HT-29 (cell line): ENCODE data around the gene CCDC190. TPM values are rescaled to one million over a fixed set of nuclear protein-coding genes. Genes with fewer than 3 reads are reported as not detected.
"Not testable (repeated sequence)": the region's sequence is repeated elsewhere in the genome, so short reads cannot be mapped to it uniquely, and the experiment has no call there.

Experiments
- DNase-seq: peaks from one replicate; pipeline ENCODE4 v3.0.0-alpha.2; 2015; ENCODE audit warnings: low spot score
- total RNA-seq: library from RNA; depleted of rRNA; stranded (reverse); fragments of >200 nt; shearing (Covaris generic); gene quantifications from 2 replicates; pipeline ENCODE4 v1.2.3, GENCODE V29; 2014; rRNA removed

Gene CCDC190
- total RNA-seq, 1 experiment from 2014 or later = not detected

DNA sequence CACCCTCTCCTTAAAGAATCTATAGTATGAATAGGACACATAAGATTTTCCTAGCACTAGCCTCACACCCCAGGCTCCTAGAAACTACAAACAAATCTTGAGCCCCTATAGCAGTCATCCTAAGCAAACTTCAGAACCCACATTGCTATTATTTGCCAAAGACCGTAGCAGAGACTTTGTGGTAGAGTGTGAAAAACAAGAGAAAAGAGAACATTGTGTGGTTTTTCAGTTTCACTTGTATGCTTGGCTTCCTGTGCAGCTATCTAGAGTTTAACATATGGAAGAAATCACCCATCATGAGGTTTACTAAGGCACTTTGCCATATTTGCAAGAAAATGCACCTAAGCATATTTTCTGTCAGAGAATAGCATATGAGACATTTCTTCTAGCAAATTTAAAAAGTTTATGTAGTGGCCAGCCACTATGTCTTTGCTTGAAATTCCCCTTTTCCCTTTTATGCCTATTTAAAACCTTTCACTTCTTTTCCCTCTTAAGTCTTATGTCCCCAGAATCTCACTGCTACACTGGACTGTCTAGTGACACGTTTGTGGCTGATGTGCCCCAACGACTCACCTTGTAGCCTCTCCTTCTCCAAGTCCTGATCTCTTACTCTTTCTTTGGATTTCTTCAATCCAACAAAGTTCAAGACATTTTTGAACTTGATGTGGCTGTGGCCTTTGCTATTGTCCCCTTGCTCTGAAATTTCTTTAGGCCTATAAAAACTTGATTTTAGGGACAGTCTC is 25.6 kb downstream of the CCDC190 start:
- no peak for DNase-seq

DNA sequence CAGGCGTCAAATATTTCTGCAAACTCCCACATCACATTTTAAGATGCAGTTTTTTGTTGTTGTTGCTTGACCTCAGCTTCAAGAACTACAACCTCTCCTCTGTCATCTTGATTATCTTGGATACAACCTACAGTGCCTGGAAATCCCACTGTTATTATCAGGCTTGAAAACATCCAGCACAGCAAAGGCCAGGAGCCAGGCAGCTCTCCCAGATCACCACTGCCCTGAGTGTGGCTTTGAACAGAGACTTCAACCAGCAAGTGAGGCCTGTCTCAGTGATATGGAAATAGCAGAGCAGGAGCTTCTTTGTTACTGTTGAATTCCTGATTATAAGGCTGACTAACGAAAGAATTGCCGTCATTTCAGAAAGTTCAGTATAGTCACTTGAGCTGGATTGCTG is 28.5 kb downstream of the CCDC190 start:
- no peak for DNase-seq

DNA sequence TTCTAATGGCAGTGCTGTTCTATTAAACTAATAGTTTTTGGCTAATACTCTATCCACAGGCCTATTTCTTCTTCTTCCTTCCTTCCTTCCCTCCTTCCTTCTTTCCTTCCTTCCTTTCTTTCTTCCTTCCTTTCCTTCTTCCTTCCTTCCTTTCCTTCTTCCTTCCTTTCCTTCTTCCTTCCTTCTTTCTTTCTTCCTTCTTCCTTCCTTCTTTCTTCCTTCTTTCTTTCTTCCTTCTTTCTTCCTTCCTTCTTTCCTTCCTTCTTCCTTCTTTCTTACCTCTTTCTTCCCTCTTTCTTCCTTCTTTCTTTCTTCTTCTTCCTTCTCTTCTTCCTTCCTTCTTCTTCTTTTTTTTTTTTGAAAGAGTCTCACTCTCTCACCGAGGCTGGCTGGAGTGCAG is 31.7 kb downstream of the CCDC190 start:
- no peak for DNase-seq

GRCh38 chr1:162823771-162824525 is 37.0 kb downstream of the CCDC190 start:
- no peak for DNase-seq

- no peak for DNase-seq
These were observed 37.7 kb downstream of the CCDC190 start for GRCh38 chr1:162823231-162823630.

DNA sequence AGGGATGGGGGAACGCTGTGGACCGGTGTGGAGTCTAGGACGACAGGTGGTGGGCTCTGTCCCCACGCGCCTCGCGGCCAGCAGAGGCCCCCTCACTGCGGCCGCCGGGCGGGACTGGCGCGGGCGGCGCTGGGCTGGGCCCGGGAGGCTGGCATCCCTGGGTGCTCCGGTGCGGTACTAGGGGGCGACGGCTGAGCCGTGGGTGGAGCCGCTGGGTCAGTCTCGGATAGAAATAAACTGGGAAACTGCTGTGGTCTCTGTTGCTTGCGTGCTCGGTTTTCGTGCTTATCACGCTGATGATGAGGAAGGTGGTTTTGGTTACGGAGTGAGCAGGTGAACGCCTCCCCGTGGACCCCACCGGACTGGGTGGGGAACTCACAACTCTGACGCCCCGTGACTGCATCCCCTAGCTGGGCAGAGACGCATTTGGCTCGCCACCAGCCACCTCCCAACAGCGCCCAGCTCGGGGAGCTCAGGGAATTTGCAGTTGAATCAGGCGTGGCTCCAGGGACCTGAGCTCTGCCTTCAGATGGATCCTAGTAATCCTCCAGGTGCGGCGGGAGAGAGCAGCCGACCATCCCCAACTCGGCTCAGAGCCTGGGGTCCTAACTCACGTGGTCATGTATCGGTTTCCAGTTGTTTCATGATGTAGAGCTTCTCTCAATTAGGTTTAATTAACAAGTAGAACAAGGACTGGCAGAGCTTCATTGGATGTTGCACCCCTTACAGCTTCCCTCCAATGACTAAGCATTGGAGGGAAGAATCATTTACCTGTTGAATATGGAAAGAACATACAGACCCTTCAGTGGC is 38.4 kb downstream of the CCDC190 start:
- DNase-seq = no peak

- DNase-seq = not testable (repeated sequence)
These were observed 42.3 kb downstream of the CCDC190 start for GRCh38 chr1:162818666-162819065.

DNA sequence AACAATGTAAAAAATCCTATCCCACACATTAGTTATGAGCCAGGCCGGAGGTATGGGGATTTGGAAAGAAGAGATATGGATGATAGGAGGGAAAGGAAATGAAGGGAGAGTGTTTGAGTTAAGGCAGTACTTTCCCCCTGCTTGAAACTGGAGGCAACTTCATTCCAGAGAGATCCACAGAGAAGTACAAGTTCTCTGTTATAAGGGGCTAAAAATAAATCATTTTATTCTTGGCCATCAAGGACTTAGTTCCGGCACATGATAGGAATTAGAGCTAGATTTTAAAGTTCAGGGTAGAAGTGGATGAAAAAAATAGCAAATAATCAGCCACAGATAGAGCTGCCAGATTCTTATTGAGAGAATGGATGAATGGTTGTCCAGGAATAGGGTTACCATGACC is 42.8 kb downstream of the CCDC190 start:
- DNase-seq = not testable (repeated sequence)

DNA sequence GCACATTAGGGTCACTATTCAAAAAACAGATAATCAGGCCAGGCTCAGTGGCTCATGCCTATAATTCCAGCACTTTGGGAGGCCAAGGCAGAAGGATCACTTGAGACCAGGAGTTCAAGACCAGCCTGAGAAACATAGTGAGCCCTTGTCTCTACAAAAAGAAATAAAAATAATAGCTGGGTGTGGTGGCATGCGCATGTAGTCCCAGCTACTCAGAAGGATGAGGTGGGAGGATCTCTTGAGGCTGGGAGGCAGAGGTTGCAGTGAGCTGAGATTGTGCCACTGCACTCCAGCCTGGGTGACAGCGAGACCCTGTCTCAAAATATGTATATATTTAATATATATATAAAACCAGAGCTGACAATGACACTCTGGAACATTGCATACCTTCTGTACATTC is 48.6 kb downstream of the CCDC190 start:
- DNase-seq = not testable (repeated sequence)

DNA sequence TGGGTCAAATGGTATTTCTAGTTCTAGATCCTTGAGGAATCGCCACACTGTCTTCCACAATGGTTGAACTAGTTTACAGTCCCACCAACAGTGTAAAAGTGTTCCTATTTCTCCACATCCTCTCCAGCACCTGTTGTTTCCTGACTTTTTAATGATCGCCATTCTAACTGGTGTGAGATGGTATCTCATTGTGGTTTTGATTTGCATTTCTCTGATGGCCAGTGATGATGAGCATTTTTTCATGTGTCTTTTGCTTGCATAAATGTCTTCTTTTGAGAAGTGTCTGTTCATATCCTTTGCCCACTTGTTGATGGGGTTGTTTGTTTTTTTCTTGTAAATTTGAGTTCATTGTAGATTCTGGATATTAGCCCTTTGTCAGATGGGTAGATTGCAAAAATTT is 53.5 kb downstream of the CCDC190 start:
- DNase-seq = not testable (repeated sequence)

Other genes with a start within 250 kb of the CCDC190 start
- gene DDR2, start 228.7 kb downstream of the CCDC190 start, total RNA-seq = 0.05 and 0.91 TPM in 2 replicates
- 19.6 and 26.4 TPM in 2 replicates for gene HSD17B7, start 70.5 kb downstream of the CCDC190 start, total RNA-seq
- not detected in 2 replicates for gene RGS4, start 208.2 kb upstream of the CCDC190 start, total RNA-seq